ENCODE results near the gene TOR2A.

Gene TOR2A

DNA sequence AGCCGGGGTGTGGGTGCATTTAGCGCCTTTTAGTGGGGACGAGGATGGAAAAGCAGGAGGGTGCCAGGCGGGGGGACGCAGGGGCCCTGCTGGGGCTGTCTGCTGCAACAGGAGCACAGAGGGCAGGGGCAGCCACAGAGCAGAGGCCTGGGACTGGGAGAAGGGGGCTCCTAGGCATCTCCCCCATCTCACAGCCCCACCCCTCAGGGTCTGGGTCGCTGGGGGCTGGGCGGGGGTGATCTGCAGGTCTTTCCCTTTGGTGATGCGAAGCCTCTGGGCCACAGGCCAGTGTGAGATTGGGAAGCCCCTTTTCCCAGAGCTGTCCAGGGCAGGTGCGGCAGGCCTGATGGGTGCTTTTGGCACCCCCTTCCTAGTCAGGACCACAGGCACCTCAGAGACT is 4.8 kb downstream of the TOR2A start:
- no peak overlapping the region for H3K9ac ChIP-seq (ENCODE audit: low read length)

DNA sequence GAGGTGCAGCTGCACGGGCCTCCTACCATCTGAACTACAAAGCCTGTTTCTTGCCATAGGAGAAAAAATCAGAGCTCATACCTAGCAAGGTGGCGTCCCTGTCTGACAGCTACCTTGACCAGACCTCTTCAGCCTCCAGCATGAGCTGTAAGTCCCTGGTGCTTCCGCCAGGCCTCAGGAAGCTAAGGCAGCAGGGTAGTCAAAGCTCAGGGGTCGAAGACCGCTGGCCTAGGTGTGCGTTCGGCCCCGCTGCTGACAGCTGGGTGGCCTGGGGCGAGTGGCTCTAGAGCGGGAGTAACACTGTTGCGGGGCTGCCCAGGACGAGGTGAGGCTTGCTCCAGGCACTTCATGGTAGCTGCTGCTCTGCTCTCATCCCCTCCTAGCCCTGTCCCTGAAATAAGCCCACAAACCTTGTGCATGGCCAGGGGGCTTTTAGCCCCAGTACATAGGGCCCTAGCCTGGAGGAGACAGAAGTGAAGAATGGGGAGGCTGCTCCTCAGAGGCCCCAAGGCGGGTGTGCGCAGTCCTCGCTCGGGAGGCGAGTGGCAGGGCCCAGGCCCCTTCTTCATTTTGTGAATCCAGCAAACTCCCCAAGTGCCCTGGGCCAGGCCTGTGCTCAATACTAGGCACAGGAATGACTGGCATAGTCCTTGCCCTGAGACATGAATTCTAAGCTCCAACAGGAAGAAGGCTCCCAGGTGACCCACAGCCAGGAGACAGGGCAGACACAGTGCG is 5.4 kb downstream of the TOR2A start:
- Histone ChIP-seq H3K4me2 (ENCODE audit: low read depth, low read length) (no peak overlapping the region), H3K4me1 (ENCODE audit: low read length) (peaks cover 8% of the 10 kb centered on the region; the same call in 1 of the 2 replicates), H3K79me2 (ENCODE audit: low read length) (peaks cover 11% of the 10 kb centered on the region; the same call in 1 of the 2 replicates), H3K4me3 (ENCODE audit: low read length) (no peak overlapping the region), H3K9me2 (replicated peaks; ENCODE audit: insufficient read depth, low read length) (no peaks in the 10 kb centered on the region), H3K9ac (ENCODE audit: low read length) (no peak overlapping the region), H3F3A (ENCODE audit: insufficient read depth, low read length) (no peaks in the 10 kb centered on the region), H3K9me3 (replicated peaks; ENCODE audit: insufficient read depth, low read length) (no peaks in the 10 kb centered on the region), H3K36me3 (replicated peaks; ENCODE audit: insufficient read depth, low read length) (no peaks in the 10 kb centered on the region), H2AFZ (ENCODE audit: low read length) (no peak overlapping the region), H3K27me3 (replicated peaks; ENCODE audit: insufficient read depth, low read length) (peaks cover 2% of the 10 kb centered on the region; the same call in 1 of the 2 replicates), H4K20me1 (ENCODE audit: insufficient read depth, low read length) (no peaks in the 10 kb centered on the region), H3K27ac (ENCODE audit: low read length) (no peak overlapping the region)
- TF ChIP-seq EZH2 (optimal IDR thresholded peaks at IDR 0.05; ENCODE audit: low read depth, low read length) (no peak), EZH2phosphoT487 (IDR thresholded peaks at IDR 0.05; ENCODE audit: low read length) (no peak)
- TF ChIP-seq, protein P1, sequence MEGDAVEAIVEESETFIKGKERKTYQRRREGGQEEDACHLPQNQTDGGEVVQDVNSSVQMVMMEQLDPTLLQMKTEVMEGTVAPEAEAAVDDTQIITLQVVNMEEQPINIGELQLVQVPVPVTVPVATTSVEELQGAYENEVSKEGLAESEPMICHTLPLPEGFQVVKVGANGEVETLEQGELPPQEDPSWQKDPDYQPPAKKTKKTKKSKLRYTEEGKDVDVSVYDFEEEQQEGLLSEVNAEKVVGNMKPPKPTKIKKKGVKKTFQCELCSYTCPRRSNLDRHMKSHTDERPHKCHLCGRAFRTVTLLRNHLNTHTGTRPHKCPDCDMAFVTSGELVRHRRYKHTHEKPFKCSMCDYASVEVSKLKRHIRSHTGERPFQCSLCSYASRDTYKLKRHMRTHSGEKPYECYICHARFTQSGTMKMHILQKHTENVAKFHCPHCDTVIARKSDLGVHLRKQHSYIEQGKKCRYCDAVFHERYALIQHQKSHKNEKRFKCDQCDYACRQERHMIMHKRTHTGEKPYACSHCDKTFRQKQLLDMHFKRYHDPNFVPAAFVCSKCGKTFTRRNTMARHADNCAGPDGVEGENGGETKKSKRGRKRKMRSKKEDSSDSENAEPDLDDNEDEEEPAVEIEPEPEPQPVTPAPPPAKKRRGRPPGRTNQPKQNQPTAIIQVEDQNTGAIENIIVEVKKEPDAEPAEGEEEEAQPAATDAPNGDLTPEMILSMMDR (IDR thresholded peaks at IDR 0.05; ENCODE audit: low read length): no peak
- no peak for DNase-seq

More for the DNA sequence above, 4.8 kb downstream of the TOR2A start:
- no peak for DNase-seq
- Histone ChIP-seq H3K4me1 (ENCODE audit: low read length) (peaks cover 8% of the 10 kb centered on the region; the same call in 1 of the 2 replicates), H3K4me2 (ENCODE audit: low read depth, low read length) (no peak overlapping the region), H3K9me3 (replicated peaks; ENCODE audit: insufficient read depth, low read length) (no peaks in the 10 kb centered on the region), H3K79me2 (ENCODE audit: low read length) (peaks cover 11% of the 10 kb centered on the region; the same call in 1 of the 2 replicates), H3F3A (ENCODE audit: insufficient read depth, low read length) (no peaks in the 10 kb centered on the region), H4K20me1 (ENCODE audit: insufficient read depth, low read length) (no peaks in the 10 kb centered on the region), H3K27me3 (replicated peaks; ENCODE audit: insufficient read depth, low read length) (no peaks in the 10 kb centered on the region), H3K9me2 (replicated peaks; ENCODE audit: insufficient read depth, low read length) (no peaks in the 10 kb centered on the region), H2AFZ (ENCODE audit: low read length) (no peak overlapping the region), H3K27ac (ENCODE audit: low read length) (no peak overlapping the region), H3K36me3 (replicated peaks; ENCODE audit: insufficient read depth, low read length) (no peaks in the 10 kb centered on the region), H3K4me3 (ENCODE audit: low read length) (no peak overlapping the region)
- TF ChIP-seq EZH2phosphoT487 (IDR thresholded peaks at IDR 0.05; ENCODE audit: low read length) (no peak), EZH2 (optimal IDR thresholded peaks at IDR 0.05; ENCODE audit: low read depth, low read length) (no peak)
- TF ChIP-seq, protein P1 (IDR thresholded peaks at IDR 0.05; ENCODE audit: low read length): no peak

DNA sequence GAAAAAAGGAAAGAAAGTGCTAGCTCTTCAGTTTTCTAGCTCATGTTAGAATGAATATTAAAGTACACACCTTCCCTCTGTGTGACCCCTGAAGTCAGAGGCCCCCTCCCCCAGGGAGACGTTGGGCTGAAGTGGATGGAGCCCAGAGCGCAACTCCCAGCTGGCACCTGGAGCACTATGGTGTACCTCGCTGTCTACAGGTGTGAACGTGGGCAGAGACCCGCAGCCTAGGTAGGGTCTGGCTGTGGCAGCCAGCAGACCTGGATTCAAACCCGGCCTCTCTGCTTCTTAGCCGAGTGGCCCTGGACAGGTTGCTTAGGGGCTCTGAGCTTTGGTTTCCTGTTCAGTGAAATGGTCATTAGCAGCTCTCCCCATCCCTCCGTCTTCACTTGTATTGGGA is 6.3 kb downstream of the TOR2A start:
- Histone ChIP-seq H3K9me3 (replicated peaks; ENCODE audit: insufficient read depth, low read length) (no peaks in the 10 kb centered on the region), H3K4me2 (ENCODE audit: low read depth, low read length) (no peak overlapping the region), H3K36me3 (replicated peaks; ENCODE audit: insufficient read depth, low read length) (no peaks in the 10 kb centered on the region), H3K79me2 (ENCODE audit: low read length) (peaks cover 5% of the 10 kb centered on the region; the same call in 1 of the 2 replicates), H3K9ac (ENCODE audit: low read length) (no peak overlapping the region), H4K20me1 (ENCODE audit: insufficient read depth, low read length) (no peaks in the 10 kb centered on the region), H3K27ac (ENCODE audit: low read length) (no peak overlapping the region), H3F3A (ENCODE audit: insufficient read depth, low read length) (no peaks in the 10 kb centered on the region), H3K4me1 (ENCODE audit: low read length) (0 out of 2 replicates have a peak, but pooled peaks cover 2% of the 10 kb centered on the region), H3K9me2 (replicated peaks; ENCODE audit: insufficient read depth, low read length) (no peaks in the 10 kb centered on the region), H3K27me3 (replicated peaks; ENCODE audit: insufficient read depth, low read length) (peaks cover 8% of the 10 kb centered on the region; the same call in 1 of the 2 replicates), H3K4me3 (ENCODE audit: low read length) (no peak overlapping the region), H2AFZ (ENCODE audit: low read length) (no peak overlapping the region)
- TF ChIP-seq, protein P1 (IDR thresholded peaks at IDR 0.05; ENCODE audit: low read length): no peak
- TF ChIP-seq EZH2 (optimal IDR thresholded peaks at IDR 0.05; ENCODE audit: low read depth, low read length): no peak
- TF ChIP-seq EZH2phosphoT487 (IDR thresholded peaks at IDR 0.05; ENCODE audit: low read length): no peak
- DNase-seq: no peak

Data from MM.1S (cell line).